NCI-H345 treated with DMSO at 0.1 percent for 48 hours (cell line): ENCODE results near the gene DSCAML1.

Experiments used
- DNase-seq: peaks from one replicate; lab custom pipeline; 2025; ENCODE audit not compliant: unreplicated experiment; lab: John Stamatoyannopoulos, UW

The DSCAML1 gene

DNA sequence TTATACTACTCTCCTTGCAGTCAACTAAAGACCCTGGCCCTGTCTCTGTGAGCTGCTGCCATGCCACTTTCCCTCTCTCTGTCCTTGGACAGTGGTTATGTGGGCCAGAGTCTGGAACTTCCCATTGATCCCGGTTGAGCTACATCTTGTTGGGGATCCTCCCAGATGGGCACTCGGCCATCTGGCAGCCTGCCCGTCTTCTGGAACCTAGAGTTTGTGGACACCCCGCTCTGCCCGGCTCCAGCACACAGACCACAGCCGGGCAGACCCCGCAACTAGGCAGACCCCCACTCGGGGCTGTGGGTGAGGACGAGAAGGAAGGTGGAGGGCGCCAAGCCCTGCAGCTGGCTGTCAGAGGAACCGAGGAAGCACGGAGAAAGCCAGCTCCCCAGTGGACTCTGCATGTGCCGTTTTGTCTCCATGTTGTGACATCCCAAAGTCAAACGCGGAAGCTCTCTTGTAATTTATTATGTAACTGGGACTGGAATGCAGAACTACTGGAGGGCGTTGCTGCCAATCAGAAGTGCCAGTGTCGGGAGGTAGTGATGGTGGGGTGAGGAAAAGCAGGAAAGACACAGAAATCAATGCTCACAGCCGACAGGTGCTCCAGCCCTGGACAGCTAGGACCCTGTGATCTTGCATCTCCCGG, 261.7 kb downstream of the DSCAML1 start:
- peak; percentile 40 for DNase-seq

DNA sequence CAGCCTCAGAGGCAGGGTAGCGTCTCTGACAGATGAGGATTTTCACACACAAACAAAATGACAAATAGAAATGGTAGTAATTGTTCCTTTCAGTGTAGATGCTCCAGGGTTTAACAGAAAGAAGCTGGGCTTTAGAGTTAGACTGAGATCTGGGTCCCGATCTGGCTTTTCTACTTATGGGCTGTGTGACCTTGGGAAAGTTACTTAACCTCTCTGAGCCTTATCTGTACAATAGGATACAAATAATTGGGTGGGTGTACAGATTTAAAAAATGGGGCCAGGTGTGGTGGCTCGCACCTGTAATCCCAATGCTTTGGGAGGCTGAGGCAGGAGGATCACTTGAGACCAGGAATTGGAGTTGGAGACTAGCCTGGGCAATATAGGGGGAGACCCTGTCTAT, 264.4 kb downstream of the DSCAML1 start:
- no peak for DNase-seq

DNA sequence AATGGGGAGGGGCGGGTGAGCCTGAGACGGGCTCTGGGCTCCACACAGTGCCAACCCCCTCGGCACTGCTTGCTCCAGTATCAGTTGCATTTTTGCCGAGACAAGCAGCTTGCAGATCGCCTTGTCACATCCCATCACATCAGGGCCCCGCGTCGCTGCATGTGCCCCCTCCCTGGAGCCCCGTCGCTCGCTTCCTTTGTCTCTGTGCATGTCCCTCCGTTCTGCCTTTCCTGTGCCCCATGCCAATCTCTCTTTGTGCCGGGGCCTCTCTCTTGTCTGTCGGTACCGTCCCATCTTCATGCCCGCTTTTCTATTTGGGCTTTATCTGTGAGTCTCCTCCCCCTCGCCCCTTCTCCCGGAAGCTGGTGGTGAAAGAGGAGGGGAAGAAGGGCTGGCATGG, 267.2 kb downstream of the DSCAML1 start:
- no peak for DNase-seq

DNA sequence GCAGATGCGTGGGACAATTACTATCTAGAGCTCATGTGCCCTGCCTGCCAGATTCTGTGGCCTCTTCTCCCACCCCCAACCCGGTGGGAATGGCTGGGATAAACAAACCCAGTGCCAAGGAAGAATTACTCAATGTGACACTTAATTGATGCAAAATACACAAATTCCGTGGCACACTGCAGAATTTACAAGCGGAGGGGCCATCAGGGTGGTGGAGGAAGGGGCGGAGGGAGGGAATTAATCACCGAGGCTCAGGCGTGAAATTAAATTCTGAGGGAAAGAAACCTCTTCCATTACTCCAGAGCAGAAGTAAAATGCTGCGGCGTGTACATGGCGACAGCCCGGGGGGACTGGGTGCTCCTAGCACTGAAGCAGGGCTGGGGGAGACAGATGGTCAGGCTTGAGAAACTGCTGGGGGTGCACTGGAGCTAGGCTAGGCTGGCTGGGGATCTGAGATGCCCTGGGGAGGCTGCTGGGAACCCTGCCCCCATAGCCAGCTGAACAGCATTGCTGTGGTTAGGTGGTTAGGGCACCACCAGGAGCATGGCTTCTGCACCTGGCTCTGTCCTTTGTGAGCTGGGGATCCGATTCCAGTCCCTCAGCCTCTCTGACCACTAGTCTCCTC, 268.8 kb downstream of the DSCAML1 start:
- no peak for DNase-seq

DNA sequence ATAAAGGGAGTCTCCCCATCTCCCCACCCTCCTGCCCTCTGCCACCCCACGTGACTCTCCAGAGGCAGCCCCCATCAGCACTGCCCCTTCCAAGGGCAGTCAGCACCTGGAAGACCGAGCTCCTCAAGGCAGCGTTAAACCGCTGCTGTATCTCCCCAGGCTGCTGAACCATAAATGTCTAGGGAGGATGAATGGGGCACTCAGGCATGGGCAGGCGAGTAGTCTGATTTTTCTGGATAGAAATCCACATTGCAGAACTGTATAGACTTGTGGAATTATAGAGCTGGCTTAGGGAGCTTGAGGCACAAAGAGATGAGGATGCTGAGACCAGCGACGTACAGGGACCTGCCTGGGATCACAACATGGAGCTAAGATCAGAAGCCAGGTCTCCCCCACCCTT, 269.7 kb downstream of the DSCAML1 start:
- no peak for DNase-seq

DNA sequence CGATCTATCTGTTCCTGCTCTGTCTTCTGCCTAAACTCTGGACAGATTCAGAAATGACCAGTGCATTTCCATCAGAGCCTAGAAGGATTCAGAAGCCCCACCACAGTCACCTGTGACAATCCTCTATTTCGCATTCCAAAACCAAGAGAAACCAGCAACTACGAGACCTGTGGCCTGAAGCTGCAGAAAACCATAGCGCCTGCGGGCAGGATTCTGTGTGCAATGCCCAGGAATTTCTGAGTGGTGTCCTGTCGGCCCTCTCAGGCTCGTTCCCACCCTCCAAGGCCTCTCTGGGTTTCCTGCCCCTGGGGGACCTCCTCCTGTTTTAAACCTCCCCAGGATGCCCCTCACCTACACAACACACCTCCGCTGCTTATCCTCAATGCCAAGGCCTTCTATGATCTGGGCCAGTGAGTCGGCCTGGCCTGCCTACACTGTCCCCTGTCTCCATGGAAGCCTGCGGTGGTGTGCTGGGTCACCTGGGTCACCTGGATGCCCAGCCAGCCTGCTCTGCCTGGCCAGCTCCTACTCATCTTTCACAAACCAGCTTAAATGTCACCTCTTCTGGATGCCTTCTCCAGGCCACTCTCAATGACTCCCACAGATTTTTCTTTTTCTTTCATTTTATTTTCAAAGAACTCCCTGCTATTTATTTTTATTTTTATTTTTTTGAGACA, 271.0 kb downstream of the DSCAML1 start:
- DNase-seq = no peak

DNA sequence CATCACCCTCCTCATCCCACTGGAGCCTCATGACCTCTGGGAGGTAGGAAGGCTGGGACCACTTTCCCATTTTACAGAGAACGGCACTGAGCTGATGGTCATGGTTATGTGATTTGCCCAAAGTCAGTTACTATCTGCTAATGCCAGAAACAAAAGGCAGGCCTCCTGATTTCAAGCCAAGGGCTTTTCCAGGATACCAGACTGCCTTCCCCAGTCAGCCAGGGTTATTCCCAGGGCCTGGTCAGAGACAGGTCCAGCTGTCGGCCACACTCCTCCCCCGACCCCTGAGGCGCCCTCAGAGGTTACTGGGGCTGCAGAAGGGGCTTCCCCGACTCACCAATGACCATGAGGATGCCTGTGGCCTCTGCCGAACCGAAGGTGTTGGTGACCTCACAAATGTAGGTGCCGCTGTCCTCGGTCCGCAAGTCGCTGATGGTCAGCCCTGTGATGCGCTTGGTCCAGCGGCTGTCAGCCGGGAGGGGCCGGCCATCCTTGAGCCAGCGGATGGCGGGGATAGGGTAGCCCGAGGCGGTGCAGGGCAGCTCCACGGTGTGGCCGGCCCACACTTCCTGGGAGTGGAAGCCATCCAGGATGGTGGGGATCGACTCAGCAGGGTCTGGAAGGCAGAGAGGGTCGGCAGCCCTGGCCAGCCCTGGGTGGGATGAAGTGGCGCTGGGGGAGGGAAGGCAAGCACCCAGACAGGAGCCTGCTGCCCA, 272.4 kb downstream of the DSCAML1 start:
- DNase-seq = no peak

DNA sequence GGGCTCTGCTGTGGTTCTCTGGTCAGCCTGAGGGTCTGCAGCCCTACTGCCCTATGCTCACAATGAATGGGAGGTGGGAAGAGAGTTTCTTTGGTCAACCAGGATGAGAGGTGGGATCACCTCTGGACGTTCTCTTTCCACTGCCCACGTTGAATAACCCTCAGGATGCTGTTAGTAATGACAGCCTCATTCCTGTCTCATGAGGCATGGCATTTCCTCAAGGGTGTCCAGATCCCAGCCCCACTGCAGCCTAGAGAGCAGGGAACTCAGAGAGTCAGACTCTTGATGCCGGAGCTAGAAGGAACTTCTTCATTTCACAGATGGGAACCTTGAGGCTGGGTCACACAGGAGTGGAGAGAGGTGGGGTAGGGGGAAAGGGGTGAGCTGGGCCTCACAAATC, 273.3 kb downstream of the DSCAML1 start:
- DNase-seq = no peak

DNA sequence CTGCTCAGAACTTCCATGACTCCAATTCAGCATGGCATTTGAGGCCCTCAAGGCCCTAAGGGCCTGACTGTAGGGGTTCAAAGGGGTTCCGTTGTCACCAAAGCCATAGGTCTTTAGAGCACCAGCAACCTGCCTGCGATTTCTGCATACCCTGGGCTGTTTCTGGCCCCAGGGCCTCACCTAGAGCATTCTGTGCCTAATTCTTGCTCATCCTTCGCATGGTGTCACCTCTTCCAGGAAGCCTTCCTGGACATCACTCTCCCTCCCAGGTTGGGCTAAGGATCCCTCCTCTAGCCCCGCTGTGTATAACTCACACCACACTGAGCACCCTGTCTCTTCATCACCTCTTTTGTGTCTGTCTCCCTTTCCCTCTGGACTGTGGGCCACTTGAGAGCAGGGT, 275.0 kb downstream of the DSCAML1 start:
- DNase-seq = no peak

DNA sequence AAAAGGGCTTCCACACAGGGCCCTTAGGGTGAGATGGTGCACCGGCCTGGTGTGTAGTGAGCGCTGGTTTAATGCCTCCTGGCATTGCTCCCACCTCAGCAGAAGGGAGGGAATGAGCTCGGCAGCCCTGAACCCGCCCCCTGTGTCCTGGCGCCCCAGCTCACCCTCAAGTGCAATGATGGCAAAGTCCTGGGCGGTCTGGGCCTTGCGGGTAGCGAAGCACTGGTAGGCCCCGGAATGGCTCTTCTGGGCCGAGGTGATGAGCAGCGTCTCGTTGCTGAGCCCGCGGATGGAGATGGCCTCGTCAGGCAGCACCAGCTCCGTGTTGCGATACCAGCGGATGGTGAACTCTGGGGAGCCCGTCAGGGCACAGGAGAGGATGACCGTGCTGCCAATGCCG, 276.1 kb downstream of the DSCAML1 start:
- no peak for DNase-seq

DNA sequence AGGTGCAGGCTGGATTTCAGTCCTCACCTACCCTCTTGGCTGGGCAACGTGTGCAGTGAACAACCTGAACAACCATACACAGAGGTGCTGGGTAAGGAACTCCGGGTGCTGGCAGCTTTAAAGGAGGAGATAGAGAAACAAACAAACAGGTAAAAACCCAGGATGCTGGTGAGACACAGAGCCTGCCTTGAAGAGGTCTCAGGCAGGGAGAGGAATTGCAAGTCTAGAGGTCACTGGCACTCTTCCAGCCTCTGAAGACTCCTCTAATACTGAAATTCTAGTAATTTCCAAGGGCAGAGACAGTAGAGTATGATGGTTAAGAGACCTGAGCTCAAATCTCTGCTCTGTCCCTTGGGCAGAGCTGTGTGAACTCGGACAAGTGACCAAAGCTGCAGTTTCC, 276.8 kb downstream of the DSCAML1 start:
- DNase-seq = no peak

DNA sequence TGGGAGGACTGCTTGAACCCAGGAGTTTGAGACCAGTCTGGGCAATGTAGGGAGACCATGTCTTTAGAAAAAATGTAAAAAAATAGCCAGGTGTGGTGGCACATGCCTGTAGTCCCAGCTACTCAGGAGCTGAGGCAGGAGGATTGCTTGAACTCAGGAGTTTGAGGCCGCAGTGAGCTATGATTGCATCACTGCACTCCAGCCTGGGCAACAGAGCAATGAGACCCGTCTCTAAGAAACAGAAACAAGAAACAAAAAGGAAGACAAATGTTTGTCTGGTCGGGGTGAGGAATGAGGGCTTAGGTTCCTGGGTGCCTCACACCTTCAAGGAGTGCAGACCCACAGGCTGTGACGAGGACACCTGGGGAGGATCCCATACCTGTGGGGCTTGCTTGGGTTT, 277.4 kb downstream of the DSCAML1 start:
- no peak for DNase-seq

DNA sequence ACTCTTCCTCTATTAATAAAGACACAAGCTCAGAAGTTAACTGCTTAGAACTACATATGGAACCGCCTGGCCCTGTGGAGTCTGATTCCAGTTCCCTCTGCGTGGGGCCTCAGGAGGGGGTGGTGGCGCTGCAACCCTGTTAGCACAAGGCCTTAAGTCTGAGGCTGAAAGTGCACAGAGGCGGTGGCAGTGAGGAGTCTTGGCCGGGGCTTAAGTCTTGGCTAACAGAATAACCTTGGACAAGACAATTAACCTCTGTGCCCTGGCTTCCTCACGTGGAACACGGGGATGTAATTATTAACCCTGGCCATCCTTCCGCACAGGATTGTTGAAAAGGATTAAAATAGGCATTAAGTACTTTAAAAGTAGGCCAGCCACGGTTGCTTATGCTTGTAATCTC, 277.8 kb downstream of the DSCAML1 start:
- DNase-seq = no peak

DNA sequence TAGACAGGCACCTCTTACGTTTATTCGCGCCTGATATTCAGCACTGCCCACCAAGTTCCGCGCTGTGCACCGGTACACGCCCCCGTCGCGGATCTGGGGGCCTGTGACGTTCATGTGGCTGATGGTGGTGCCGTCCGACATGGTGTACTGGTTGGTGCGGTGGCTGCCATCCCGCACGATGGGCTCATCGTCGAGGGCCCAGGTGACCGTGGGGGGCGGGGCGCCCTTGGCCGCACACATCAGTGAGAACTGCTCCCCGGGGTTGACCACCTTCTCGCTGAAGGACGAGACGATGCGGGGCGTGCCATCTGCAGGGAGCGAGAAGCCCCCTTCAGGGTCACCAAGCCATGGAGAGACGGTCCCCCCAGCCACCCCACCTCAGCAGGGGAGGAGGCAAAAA, 278.6 kb downstream of the DSCAML1 start:
- no peak for DNase-seq

DNA sequence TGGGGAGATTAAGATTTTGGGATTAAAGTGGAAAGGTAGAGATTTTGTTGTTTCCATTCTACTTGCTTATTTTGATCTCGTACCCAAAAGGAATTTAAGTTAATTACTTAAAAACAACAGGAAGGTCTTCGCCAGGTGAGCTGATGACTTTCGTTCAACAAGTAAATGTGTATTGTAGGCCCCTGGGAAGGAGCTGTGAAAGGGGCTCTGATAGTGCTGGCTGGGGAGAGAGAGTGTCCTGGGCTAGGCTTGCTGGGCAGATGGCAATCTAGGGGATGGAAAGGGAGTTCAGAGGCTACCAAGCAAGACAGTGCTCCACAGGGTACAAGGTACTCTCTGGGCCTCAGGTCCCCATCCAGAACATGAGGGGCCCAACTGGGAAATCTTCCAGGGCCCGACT, 279.9 kb downstream of the DSCAML1 start:
- no peak for DNase-seq

DNA sequence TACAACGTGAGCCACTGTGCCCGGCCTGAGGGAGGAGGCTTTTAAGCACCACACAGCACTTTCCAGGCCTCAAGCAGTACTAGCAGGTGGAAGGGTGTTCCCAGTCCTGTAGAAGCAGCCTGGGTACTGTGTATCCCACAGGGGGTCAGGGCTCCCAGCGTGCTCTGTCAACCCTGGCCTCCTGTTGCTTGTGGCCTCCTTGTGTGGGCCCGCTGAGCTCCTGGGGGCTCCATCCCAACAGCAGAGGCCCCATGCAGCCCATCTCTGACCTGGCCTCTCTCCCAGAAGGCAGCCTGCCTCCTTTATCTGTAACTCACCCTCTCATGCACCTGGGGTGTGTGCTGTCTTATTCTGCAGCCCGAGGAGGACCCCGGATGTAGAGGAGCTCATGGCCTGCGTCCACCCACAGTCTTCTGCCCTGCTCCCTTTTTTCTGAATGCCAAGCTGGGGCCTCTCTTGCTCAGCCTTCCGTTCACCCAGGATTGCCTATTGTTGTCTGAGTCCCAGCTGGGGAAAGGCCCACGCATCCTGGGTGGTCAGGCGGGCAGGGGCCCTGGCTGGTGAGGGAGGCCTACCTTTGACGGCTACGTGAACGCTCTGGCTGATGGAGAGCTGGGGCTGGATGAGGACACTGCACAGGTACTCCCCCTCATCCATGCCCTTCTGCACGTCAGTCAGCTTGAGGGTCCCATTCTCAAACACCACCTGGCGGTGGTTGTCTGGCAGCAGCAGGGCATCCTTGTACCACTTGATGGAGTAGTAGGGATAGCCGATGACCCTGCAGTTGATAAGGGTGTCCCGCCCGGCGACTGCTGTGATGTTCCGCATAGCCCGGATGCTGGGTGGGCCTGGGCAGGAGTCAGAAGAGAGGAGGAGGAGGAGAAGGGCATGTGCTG, 280.9 kb downstream of the DSCAML1 start:
- no peak for DNase-seq

DNA sequence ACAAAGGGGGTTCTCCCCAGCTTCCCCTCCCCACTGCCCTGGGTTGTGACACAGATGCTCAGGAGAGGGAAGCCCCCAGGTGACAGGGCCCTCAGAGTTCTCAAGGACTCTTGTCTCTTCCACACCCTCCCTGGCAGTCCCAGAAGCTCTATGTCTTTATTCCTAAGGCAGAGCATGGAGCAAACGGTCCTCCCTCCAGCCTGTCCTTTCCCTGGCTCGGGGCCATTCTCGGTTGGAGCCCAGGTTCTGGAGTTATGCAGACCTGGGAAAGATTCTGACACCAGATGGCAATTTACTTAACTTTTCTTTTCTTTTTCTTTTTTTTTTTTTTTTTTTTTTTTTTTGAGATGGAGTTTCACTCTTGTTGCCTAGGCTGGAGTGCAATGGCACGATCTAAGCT, 282.8 kb downstream of the DSCAML1 start:
- no peak for DNase-seq

DNA sequence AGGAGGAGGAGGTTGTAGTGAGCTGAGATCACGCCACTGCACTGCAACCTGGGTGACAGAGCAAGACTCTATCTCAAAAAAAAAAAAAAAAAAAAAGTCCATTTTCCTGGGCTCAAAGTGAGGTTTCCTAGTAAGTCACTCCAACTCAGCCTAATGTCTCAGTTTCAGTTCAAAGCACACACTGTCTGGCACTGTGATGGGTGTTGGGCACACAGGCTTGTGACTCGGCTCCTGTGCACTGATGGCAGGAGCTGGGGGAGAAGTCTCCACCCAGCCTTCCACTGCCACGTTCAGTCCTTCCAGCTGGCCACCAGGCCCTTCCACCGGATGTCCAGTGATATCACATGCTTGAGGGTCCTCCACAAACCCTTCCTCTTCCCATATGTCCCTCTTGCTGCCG, 283.4 kb downstream of the DSCAML1 start:
- no peak for DNase-seq

DNA sequence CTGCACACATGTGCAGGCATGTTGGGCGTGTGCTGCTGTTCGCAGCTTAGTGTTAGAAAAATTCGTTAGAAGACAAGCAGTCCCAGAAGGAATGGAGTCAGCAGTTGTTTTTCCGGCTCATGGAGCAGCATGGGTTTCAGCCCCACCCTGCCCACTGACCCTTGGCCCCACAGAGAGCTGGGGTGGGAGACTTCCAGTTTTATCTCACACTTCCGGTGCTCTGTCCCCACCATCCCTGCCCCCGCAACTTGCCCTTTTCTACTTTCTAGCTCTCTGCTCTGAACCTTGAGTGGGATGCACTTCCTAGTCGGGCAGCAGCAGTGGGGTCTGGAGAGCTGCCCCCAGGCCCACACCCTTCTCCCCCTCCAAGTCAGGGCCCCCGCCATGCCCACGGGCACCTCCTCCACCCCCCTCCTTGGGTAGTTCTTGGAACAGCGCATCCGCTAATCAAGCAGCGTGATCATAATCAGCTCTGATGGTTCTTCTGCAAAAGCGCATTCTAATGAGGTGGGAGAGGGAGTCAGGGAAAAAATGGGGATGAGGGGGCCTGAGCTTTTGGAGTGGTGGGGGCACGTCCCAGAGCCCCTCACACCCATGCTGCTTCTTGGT, 285.0 kb downstream of the DSCAML1 start:
- DNase-seq = no peak

DNA sequence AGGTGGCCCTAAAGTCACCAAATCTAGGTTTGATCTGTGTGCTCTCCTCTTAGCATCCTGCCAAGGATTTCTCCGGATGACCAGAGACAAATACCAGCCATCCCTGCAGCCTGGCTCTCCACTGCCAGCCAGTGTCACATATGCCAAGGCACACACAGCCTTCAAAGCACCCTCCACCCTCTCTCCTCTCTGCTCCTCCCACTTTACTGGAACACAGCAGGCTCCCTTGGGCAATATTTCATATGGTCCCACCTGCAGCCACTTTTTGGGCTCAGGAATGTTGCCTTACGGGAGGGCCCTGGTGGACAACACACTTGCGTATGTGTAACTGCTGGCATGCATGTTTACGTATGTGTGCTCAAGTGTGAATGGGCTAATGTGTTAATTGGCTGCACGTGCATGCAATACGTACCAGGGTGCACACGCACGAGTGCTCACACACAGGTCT, 285.5 kb downstream of the DSCAML1 start:
- DNase-seq = no peak
